IMR-90 (cell line): ENCODE data around the gene TMEM52. TPM values are rescaled to one million over a fixed set of nuclear protein-coding genes. Genes with fewer than 3 reads are reported as not detected.

Source experiments
- ATAC-seq: fragments of 200-7000 bp; cut with Tn5 transposase; 2 replicates; pipeline ENCODE4 v1.9.1; 2020; ENCODE audit warnings: low read depth, mild to moderate bottlenecking, moderate library complexity
- BruUV-seq: library from RNA; stranded (reverse); fragments of 400-500 nt; replicated peaks from 2 replicates; lab custom pipeline; 2021; lab: Mats Ljungman, UMichigan
- CTCF ChIA-PET: fragments of 300-600 bp; formaldehyde crosslinking; extraction: SDS; loops from one replicate; lab custom pipeline; 2021; ENCODE audit warnings: antibody characterized with exemption; lab: Yijun Ruan, JAX
- POLR2A ChIA-PET: fragments of 300-600 bp; sonication (Branson Sonifier 250); formaldehyde crosslinking; loops from one replicate; lab custom pipeline; 2022; ENCODE audit warnings: antibody characterized with exemption; ENCODE audit not compliant: unreplicated experiment; lab: Charles Lee
- DNase-seq: peaks from one replicate; pipeline ENCODE4 v3.0.0; 2013
- H2AFZ ChIP-seq: replicated peaks from 2 replicates; pipeline ENCODE3; 2013; ENCODE audit warnings: low read length, mild to moderate bottlenecking; ENCODE audit not compliant: poor library complexity
- H2AK5ac ChIP-seq: 2 replicates; pipeline ENCODE4 v1.6.1; 2013; ENCODE audit warnings: low read depth, low read length, inconsistent platforms
- H2AK9ac ChIP-seq: replicated peaks from 2 replicates; pipeline ENCODE3; 2013; ENCODE audit warnings: mild to moderate bottlenecking, low read depth, low read length, moderate library complexity; ENCODE audit not compliant: poor library complexity
- H2BK120ac ChIP-seq: 2 replicates; pipeline ENCODE4 v1.6.1; 2013; ENCODE audit warnings: low read depth, low read length, inconsistent platforms
- H2BK15ac ChIP-seq: 3 replicates; pipeline ENCODE4 v1.6.1; 2013; ENCODE audit warnings: low read depth, low read length, inconsistent platforms
- H2BK20ac ChIP-seq: 2 replicates; pipeline ENCODE4 v1.6.1; 2013; ENCODE audit warnings: low read depth, mild to moderate bottlenecking, inconsistent platforms, low read length, moderate library complexity
- H2BK5ac ChIP-seq: 2 replicates; pipeline ENCODE4 v1.6.1; 2013; ENCODE audit warnings: mild to moderate bottlenecking, low read depth, low read length, inconsistent platforms; ENCODE audit not compliant: poor library complexity, severe bottlenecking
- H3K14ac ChIP-seq: replicated peaks from 2 replicates; pipeline ENCODE4 v1.6.1; 2013; ENCODE audit warnings: low read depth, low read length, inconsistent platforms
- H3K18ac ChIP-seq: 2 replicates; pipeline ENCODE4 v1.6.1; 2013; ENCODE audit warnings: low read depth, low read length, control low read depth
- H3K23ac ChIP-seq: 2 replicates; pipeline ENCODE4 v1.6.1; 2013; ENCODE audit warnings: low read depth, low read length, inconsistent platforms
- H3K27ac ChIP-seq: 2 replicates; pipeline ENCODE4 v1.5.1; 2013; ENCODE audit warnings: mild to moderate bottlenecking, control low read depth, low read length; ENCODE audit not compliant: insufficient read depth
- H3K27me3 ChIP-seq: 2 replicates; pipeline ENCODE4 v1.6.1; 2013; ENCODE audit warnings: low read length; ENCODE audit not compliant: control insufficient read depth, insufficient read depth
- H3K36me3 ChIP-seq: 2 replicates; pipeline ENCODE4 v1.6.1; 2013; ENCODE audit warnings: low read length, mixed read lengths; ENCODE audit not compliant: control insufficient read depth, insufficient read depth
- H3K4ac ChIP-seq: 2 replicates; pipeline ENCODE4 v1.6.1; 2013; ENCODE audit warnings: low read depth, low read length, inconsistent platforms
- H3K4me1 ChIP-seq: 2 replicates; pipeline ENCODE4 v1.6.1; 2013; ENCODE audit warnings: low read length, mixed read lengths; ENCODE audit not compliant: control insufficient read depth, insufficient read depth
- H3K4me2 ChIP-seq: 2 replicates; pipeline ENCODE4 v1.6.1; 2013; ENCODE audit warnings: low read depth, mild to moderate bottlenecking, control low read depth, low read length, moderate library complexity
- H3K4me3 ChIP-seq: 2 replicates; pipeline ENCODE4 v1.5.1; 2013; ENCODE audit warnings: low read depth, mild to moderate bottlenecking, control low read depth, low read length, moderate library complexity; ENCODE audit not compliant: insufficient read depth
- H3K56ac ChIP-seq: 2 replicates; pipeline ENCODE4 v1.6.1; 2013; ENCODE audit warnings: low read length, inconsistent platforms; ENCODE audit not compliant: insufficient read depth; ENCODE audit errors: extremely low read depth
- H3K79me1 ChIP-seq, 2 experiments: 2 replicates each; pipeline ENCODE4 v1.6.1; 2013; ENCODE audit warnings: low read length in 2 of 2, inconsistent platforms in 1 of 2, low read depth in 1 of 2
- H3K9ac ChIP-seq: 2 replicates; pipeline ENCODE4 v1.6.1; 2013; ENCODE audit warnings: low read depth, low read length, control low read depth
- H3K9me1 ChIP-seq: 2 replicates; pipeline ENCODE4 v1.6.1; 2013; ENCODE audit warnings: low read length, inconsistent platforms; ENCODE audit not compliant: insufficient read depth
- H3K9me3 ChIP-seq: 2 replicates; pipeline ENCODE4 v1.6.1; 2013; ENCODE audit warnings: low read length; ENCODE audit not compliant: control insufficient read depth, insufficient read depth
- H4K20me1 ChIP-seq: 2 replicates; pipeline ENCODE4 v1.6.1; 2013; ENCODE audit warnings: low read length, inconsistent platforms; ENCODE audit not compliant: insufficient read depth
- H4K5ac ChIP-seq: 2 replicates; pipeline ENCODE4 v1.6.1; 2013; ENCODE audit warnings: mild to moderate bottlenecking, low read depth, low read length, control low read depth
- H4K8ac ChIP-seq, 2 experiments: 2 replicates each; pipeline ENCODE4 v1.6.1; 2013; ENCODE audit warnings: low read depth in 2 of 2, low read length in 2 of 2, control low read depth in 1 of 2, inconsistent platforms in 1 of 2
- H4K91ac ChIP-seq: 2 replicates; pipeline ENCODE4 v1.6.1; 2013; ENCODE audit warnings: low read depth, low read length, inconsistent platforms; ENCODE audit not compliant: insufficient read depth
- NFE2L2 ChIP-seq: fragments of 150-350 bp; IDR thresholded peaks from 2 replicates; pipeline ENCODE4 v1.6.1; 2016; ENCODE audit warnings: low read depth, mild to moderate bottlenecking, low read length
- POLR2A ChIP-seq: IDR thresholded peaks from 2 replicates; pipeline ENCODE4 v1.6.1; 2012; ENCODE audit warnings: mild to moderate bottlenecking, low read depth, low read length
- RCOR1 ChIP-seq: IDR thresholded peaks from 2 replicates; pipeline ENCODE4 v1.6.1; 2012; ENCODE audit warnings: mild to moderate bottlenecking, low read length, improper control_type of control experiment; ENCODE audit not compliant: insufficient replicate concordance
- RFX5 ChIP-seq: IDR thresholded peaks from 2 replicates; pipeline ENCODE4 v1.8.0; 2012; ENCODE audit warnings: low read depth, mild to moderate bottlenecking, low read length, moderate library complexity
- WGBS, 2 experiments: methylation state at CpG; one replicate each; pipeline versions ENCODE4 v1.1.5 to v1.1.7; 2013; ENCODE audit warnings: missing lambda C conversion rate in 2 of 2; ENCODE audit not compliant: insufficient read length in 1 of 2; ENCODE audit errors: extremely low coverage in 2 of 2; 5-methylcytosine and 5-hydroxymethylcytosine counted together
- dilution Hi-C: fragments of 300-500 bp; cut with HindIII; formaldehyde crosslinking; loops from one replicate; pipeline ENCODE4 v1.14.3; 2018; ENCODE audit warnings: low sequenced_read_pairs; ENCODE audit not compliant: unreplicated experiment
- in situ Hi-C: fragments of 300-500 bp; cut with MboI; formaldehyde crosslinking; loops from 3 replicates; pipeline ENCODE4 v1.14.3; 2019; ENCODE audit warnings: low sequenced_read_pairs, inconsistent platforms, mixed read lengths
- intact Hi-C: fragments of 100-400 bp; cut with micrococcal nuclease; formaldehyde crosslinking; loops from 2 replicates; pipeline ENCODE4 v1.10.0; 2022
- polyA plus RNA-seq, 3 experiments: library from polyadenylated mRNA; depleted of rRNA; stranded (reverse); fragments of >200 nt; gene quantifications; 2 replicates each; pipeline ENCODE4 v1.2.3, GENCODE V29; 2012; ENCODE audit warnings: low replicate concordance in 1 of 3
- total RNA-seq: library from RNA; depleted of rRNA; stranded (reverse); fragments of >200 nt; gene quantifications from 2 replicates; pipeline ENCODE4 v1.2.3, GENCODE V29; 2012

Gene TMEM52
- total and polyA plus RNA-seq, 2 of the 4 experiments (the other 2 are of a cell fraction) = 0.54 to 1.3 TPM

DNA sequence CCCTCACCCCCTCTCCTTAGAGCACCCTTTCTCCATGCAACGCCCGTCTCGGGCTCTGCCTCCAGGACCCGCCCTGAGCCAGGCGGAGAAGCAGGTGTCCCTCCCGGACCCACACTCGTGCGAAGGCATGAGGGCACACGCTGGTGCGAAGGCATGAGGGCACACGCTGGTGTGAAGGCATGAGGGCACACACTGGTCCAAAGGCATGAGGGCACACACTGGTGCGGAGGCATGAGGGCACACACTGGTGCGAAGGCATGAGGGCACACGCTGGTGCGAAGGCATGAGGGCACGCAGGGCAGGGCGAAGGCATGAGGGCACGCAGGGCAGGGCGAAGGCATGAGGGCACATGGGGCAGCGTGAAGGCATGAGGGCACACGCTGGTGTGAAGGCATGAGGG lies 5.8 kb upstream of the TMEM52 start:
- Histone ChIP-seq H3K36me3 (no peaks in the 10 kb centered on the region), H2AFZ (no peak overlapping the region), H3K4me3 (no peak overlapping the region), H2BK15ac (no peak overlapping the region), H2BK120ac (no peak overlapping the region), H3K23ac (no peak overlapping the region), H3K14ac (no peak overlapping the region), H2BK5ac (no peak overlapping the region), H3K27ac (no peak overlapping the region), H3K9ac (no peak overlapping the region), H4K8ac (no peak overlapping the region), H4K91ac (no peak overlapping the region), H3K9me3 (no peaks in the 10 kb centered on the region), H2AK9ac (no peak overlapping the region), H3K79me1 (no peaks in the 10 kb centered on the region), H3K27me3 (peaks cover 5% of the 10 kb centered on the region; the same call in 1 of the 2 replicates), H3K9me1 (0 out of 2 replicates have a peak, but pooled peaks cover under 1% of the 10 kb centered on the region), H2AK5ac (no peak overlapping the region), H3K18ac (no peak overlapping the region), H3K4me2 (no peak overlapping the region), H3K56ac (no peak overlapping the region), H4K5ac (no peak overlapping the region), H2BK20ac (no peak overlapping the region), H3K4ac (no peak overlapping the region), H3K4me1 (no peaks in the 10 kb centered on the region), H4K20me1 (no peaks in the 10 kb centered on the region)
- BruUV-seq = no TSS peak
- TF ChIP-seq POLR2A = no peak
- no peak for TF ChIP-seq RFX5
- TF ChIP-seq RCOR1 = no peak
- no peak for TF ChIP-seq NFE2L2
- DNase-seq (no peak), ATAC-seq (no peak)
- ChIA-PET POLR2A (no interaction called here), CTCF (no interaction called here)
- in situ Hi-C loops = no loop called here
- intact Hi-C loops = no loop called here
- WGBS, 2 experiments = 87% methylated on average over 21 of the region's 21 CpGs; no CpG with 5 or more reads in 1 of the 2 experiments
- dilution Hi-C loops = no loop called here
